ENCODE measurements around the gene P3H2. TPM values are rescaled to one million over a fixed set of nuclear protein-coding genes. Genes with fewer than 3 reads are reported as not detected.
"Not testable (repeated sequence)": the region's sequence is repeated elsewhere in the genome, so short reads cannot be mapped to it uniquely, and the experiment has no call there.

The P3H2 gene
- total RNA-seq, 4 donors from 2014 or later = 29.9 to 73.3 (median 54.5) TPM

GRCh38 chr3:190086191-190086590 is 34.5 kb downstream of the P3H2 start:
- no peak overlapping the region for H3K4me3 ChIP-seq
- no peaks in the 10 kb centered on the region for H3K27me3 ChIP-seq
- H3K36me3 ChIP-seq = no peaks in the 10 kb centered on the region
- no peaks in the 10 kb centered on the region for H3K4me1 ChIP-seq
- WGBS = 87% methylated on average over 2 of the region's 2 CpGs
- no peak for TF ChIP-seq CTCF (IDR thresholded peaks at IDR 0.05)
- TF ChIP-seq EP300 (IDR thresholded peaks at IDR 0.05) = no peak
- no peak for TF ChIP-seq POLR2AphosphoS5 (IDR thresholded peaks at IDR 0.05)
- TF ChIP-seq POLR2A (IDR thresholded peaks at IDR 0.05) = no peak
- no peak for DNase-seq (ENCODE audit: low spot score in 2 of 2)
- no peaks in the 10 kb centered on the region for H3K9me3 ChIP-seq
- H3K27ac ChIP-seq = no peak overlapping the region

GRCh38 chr3:190084983-190085382 is 35.7 kb downstream of the P3H2 start:
- Histone ChIP-seq H3K4me1 (no peaks in the 10 kb centered on the region), H3K36me3 (no peaks in the 10 kb centered on the region), H3K9me3 (no peaks in the 10 kb centered on the region), H3K4me3 (no peak overlapping the region), H3K27ac (no peak overlapping the region), H3K27me3 (no peaks in the 10 kb centered on the region)
- DNase-seq (ENCODE audit: low spot score in 2 of 2) = no peak
- WGBS = 77% methylated on average over 3 of the region's 3 CpGs
- TF ChIP-seq POLR2A (IDR thresholded peaks at IDR 0.05) (no peak), EP300 (IDR thresholded peaks at IDR 0.05) (no peak), CTCF (IDR thresholded peaks at IDR 0.05) (no peak), POLR2AphosphoS5 (IDR thresholded peaks at IDR 0.05) (no peak)

- H3K9me3 ChIP-seq = no peaks in the 10 kb centered on the region
- no peaks in the 10 kb centered on the region for H3K27me3 ChIP-seq
- 74% methylated on average over 3 of the region's 3 CpGs for WGBS
- no peak overlapping the region for H3K27ac ChIP-seq
- TF ChIP-seq POLR2AphosphoS5 (IDR thresholded peaks at IDR 0.05) (no peak), EP300 (IDR thresholded peaks at IDR 0.05) (no peak), POLR2A (IDR thresholded peaks at IDR 0.05) (no peak), CTCF (IDR thresholded peaks at IDR 0.05) (no peak)
- H3K4me3 ChIP-seq = no peak overlapping the region
- no peaks in the 10 kb centered on the region for H3K36me3 ChIP-seq
- DNase-seq (ENCODE audit: low spot score in 2 of 2) = no peak
- H3K4me1 ChIP-seq = no peaks in the 10 kb centered on the region
Observed at GRCh38 chr3:190083635-190084034, 37.1 kb downstream of the P3H2 start.

- no peaks in the 10 kb centered on the region for H3K9me3 ChIP-seq
- TF ChIP-seq CTCF (IDR thresholded peaks at IDR 0.05) (no peak), EP300 (IDR thresholded peaks at IDR 0.05) (no peak), POLR2AphosphoS5 (IDR thresholded peaks at IDR 0.05) (no peak), POLR2A (IDR thresholded peaks at IDR 0.05) (no peak)
- peaks cover 4% of the 10 kb centered on the region for H3K4me1 ChIP-seq
- no peak overlapping the region for H3K4me3 ChIP-seq
- no peak for DNase-seq (ENCODE audit: low spot score in 2 of 2)
- H3K36me3 ChIP-seq = no peaks in the 10 kb centered on the region
- no peaks in the 10 kb centered on the region for H3K27me3 ChIP-seq
- 79% methylated on average over 2 of the region's 2 CpGs for WGBS
- H3K27ac ChIP-seq = no peak overlapping the region
Observed at GRCh38 chr3:190081389-190081788, 39.3 kb downstream of the P3H2 start.

GRCh38 chr3:190079173-190079572 is 41.5 kb downstream of the P3H2 start:
- not testable (repeated sequence) for H3K27ac ChIP-seq; H3K9me3 ChIP-seq; H3K4me3 ChIP-seq; H3K27me3 ChIP-seq; H3K36me3 ChIP-seq; DNase-seq (ENCODE audit: low spot score in 2 of 2)
- H3K4me1 ChIP-seq = peaks cover 11% of the 10 kb centered on the region
- 98% methylated on average over 2 of the region's 2 CpGs for WGBS

GRCh38 chr3:190077395-190078045 is 43.2 kb downstream of the P3H2 start:
- TF ChIP-seq POLR2AphosphoS5 (IDR thresholded peaks at IDR 0.05) (no peak), CTCF (IDR thresholded peaks at IDR 0.05) (no peak), EP300 (IDR thresholded peaks at IDR 0.05) (no peak), POLR2A (IDR thresholded peaks at IDR 0.05) (no peak)
- 0% methylated on average over 1 of the region's 1 CpG for WGBS

More at GRCh38 chr3:190077395-190078045, 43.2 kb downstream of the P3H2 start:
- no peak for DNase-seq (ENCODE audit: low spot score in 2 of 2)
- Histone ChIP-seq H3K9me3 (no peaks in the 10 kb centered on the region), H3K27ac (no peak overlapping the region), H3K4me1 (peaks cover 11% of the 10 kb centered on the region), H3K36me3 (no peaks in the 10 kb centered on the region), H3K27me3 (no peaks in the 10 kb centered on the region), H3K4me3 (no peak overlapping the region)

Measured in suprapubic skin (tissue), 4 donors.